Activated CD8-positive, alpha-beta memory T cell treated with anti-CD3 and anti-CD28 coated beads, Interleukin-2, amount 50 U/mL, for 1 hour (primary cell): ENCODE measurements around the gene MEOX1.

Experiments used
- DNase-seq: peaks from one replicate; pipeline ENCODE4 v3.0.0-alpha.2; 2020; ENCODE audit errors: extremely low read depth

MEOX1 gene

DNA sequence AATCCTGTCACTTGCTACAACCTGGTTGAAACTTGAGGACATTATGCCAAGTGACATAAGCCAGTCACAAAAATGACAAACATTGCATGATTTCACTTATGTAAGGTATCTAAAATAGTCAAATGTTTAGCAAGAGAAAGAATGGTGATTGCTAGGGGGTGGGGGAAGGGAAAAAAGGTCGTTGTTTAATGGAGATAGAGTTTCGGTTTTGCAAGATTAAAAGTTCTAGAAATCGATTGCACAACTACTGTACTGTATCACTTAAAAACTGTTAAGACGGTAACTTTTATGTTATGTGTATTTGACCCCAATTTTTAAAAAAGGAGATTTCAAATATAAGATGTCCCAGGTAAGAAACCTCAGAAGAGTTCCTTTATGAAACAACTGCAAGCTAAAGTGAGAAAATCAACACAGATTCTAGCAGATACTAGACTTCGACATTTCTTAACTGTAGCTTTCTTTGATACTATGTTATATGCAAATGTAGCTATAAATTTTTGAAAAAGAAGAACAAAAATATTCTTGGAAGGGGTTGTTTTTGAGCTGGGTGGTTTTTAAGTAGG, 5.9 kb downstream of the MEOX1 start:
- DNase-seq, result no peak

DNA sequence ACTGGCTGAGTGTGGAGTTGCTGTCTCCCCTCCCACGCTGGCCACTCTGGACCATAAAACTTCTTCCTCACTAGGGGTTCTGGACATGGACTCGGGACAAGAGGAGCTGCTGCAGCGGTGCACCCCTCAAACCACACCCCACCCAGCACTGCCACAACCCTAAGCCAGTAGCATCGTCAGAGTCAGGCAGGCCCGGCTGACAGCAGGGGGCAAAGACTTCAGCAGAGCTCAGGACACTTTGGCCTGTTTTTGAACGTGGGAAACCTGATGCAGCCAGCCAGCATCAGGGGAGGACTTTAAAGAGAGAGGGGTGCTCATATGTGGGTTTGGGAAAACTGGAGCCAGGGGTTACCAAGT, 9.6 kb downstream of the MEOX1 start:
- DNase-seq, result no peak

- DNase-seq, result no peak
Observed at GRCh38 chr17:43650471-43650870, 11.3 kb downstream of the MEOX1 start.

DNA sequence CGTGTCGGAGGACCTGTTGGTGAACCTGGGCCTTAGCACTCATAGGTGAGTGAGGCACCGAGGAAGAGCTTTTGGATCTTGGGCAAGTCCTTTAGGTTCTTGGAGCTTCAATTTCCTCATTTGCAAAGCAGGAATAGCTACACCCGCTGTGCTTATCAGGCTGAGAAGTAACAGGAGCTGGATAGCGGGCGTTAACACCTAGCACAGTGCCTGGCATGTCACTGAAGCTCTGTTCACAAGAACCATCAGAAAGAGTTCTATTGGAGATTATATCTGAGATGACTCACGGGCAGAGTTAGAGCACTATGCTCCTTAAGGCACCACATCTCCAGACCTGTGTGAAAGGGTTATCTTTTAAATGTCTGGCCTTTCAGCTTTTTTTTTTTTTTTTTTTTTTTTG, 12.8 kb downstream of the MEOX1 start:
- no peak for DNase-seq

GRCh38 chr17:43645765-43646481, 15.8 kb downstream of the MEOX1 start:
- no peak for DNase-seq

- no peak for DNase-seq
Observed at GRCh38 chr17:43645450-43645764, 16.3 kb downstream of the MEOX1 start.

DNA sequence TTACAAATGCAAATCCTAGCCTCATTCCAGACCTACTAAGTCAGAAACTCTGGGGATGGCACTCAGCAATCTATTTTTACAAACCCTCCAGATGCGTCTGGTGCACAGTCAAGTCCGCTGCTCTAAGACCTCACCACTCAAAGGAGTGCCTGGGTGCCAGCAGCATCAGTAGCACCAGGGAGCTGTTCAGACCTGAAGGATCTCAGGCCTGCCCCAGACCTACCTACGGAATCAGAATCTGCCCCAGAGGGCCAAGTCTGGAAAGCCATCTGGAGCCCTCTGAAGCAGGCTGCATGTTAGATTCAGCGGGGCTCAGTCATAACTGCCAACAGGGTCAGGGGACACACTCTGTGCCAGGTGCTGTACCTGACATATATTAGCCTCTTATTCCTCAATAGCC, 17.6 kb downstream of the MEOX1 start:
- DNase-seq, result no peak

DNA sequence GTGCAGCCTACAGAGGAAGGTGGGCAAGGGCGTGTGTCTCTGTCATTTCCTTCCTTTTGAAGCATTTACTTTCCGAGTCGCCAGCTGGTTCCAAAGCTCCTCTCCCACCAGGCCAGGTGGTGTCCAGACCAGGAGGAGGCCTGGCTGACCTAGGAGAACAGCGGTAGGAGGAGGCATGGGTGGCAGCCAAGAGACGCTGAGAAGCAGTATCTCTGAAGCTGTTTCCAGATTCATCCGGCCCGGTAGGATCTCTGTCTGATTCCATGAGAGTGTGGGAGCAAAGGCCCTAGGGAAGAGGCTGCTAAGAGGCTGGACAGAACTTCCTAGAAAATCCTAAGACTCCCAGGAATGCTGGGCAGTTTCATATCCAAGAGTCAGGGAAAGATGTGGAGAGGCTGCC, 20.3 kb downstream of the MEOX1 start:
- DNase-seq, result no peak

DNA sequence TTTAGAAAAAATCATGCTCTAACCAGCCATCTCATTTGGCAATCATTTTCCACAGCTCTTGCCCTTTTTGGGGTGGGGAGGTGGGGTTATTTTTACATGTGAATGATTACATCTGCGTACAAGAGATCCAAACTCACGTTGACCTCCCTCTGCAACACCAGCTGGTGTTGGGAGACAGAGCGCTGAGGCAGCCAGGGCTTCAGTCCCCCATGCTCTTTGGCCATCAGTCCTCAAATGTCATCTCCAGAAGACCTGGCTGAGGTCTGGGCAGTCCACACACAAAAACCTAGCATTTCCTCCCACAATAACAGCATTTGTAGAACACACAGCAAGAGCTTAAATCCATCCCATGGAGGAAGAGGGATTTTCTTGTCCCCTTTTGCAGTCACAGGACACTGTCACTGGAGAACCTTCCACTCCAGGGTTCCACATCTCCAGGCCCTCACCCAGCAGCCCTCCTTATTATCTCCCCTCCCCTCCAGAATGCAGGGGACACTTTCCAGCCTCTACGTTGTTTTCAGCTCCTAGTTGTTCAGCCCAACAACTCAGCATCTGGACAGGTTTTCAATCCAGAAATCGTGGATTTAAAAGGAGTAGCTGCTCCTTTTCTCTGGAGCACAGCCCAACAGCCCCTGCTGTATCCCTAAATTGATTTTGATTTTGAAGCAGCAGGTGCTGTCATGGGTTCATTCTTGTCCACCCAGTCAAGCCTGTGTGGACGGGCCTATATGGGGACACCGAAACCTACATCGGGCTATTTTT, 21.1 kb downstream of the MEOX1 start:
- DNase-seq, result no peak

- DNase-seq, result no peak
Observed at GRCh38 chr17:43637563-43638323, 24.0 kb downstream of the MEOX1 start.

DNA sequence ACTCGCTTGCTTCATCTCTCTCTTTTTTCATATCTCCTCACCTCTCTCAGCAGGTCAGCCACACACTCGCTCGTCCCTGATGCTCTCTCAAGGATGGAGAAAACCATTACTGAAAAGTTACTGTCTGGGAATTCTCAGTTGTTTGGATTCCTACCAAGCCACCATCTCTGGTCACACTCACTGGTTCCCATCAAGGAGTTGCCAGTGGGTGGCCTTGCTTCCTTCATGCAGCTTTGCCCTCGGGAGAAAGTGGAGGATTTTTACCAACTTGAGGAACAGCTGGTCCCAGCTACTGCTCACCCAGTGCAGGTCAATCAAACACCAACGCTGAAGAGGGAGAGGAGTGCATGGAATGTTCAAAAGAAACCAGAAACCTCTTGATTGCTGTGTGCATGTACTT, 25.3 kb downstream of the MEOX1 start:
- no peak for DNase-seq

GRCh38 chr17:43634591-43635125, 27.1 kb downstream of the MEOX1 start:
- DNase-seq, result no peak

DNA sequence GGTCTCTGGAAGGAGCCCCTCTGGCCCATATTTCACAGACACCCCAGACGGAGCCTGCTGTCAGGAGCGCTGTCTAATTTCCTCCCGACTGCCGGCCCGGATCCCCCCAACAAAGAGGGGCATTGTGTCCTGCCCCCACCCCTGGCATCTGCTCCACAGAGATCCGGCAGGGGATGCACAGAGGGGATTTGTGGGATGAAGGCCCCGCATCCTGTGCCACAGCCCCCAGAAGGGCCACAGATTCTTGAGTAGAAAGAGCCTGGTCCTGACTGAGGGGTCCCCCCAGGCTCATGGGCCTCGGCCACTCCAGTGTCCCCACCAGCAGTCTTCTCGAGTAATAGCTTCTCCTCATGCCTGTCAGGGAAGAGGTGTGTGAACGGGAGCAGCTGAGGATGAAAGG, 29.5 kb downstream of the MEOX1 start:
- DNase-seq, result no peak

GRCh38 chr17:43631429-43631828, 30.3 kb downstream of the MEOX1 start:
- DNase-seq, result no peak

DNA sequence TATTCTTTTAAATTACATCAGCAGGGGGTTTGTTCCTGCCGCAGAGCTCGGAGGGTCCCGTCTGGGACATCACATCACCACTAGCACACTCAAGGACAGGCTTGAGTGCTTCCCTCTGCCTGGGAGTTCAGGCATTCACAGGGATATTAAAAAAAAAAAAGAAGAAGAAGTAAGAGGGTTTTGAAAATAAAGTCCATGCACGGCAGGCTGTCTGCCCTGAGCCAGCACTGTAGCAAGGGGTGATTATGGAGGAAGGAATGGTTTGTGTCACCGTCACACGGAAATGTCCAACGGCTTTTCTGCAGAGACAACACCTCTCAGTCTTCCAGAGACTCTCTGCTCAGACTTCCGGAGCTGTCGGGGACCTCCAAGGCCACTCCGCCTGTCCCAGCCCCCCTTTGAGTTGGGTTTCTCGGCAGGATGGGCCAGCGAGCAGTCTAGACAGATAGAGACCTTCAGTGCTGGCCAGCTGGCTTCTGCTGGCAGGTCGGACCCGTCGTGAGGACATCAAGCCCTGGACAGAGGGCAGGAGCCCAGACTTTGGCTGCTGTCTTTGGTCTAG, 33.6 kb downstream of the MEOX1 start:
- no peak for DNase-seq

DNA sequence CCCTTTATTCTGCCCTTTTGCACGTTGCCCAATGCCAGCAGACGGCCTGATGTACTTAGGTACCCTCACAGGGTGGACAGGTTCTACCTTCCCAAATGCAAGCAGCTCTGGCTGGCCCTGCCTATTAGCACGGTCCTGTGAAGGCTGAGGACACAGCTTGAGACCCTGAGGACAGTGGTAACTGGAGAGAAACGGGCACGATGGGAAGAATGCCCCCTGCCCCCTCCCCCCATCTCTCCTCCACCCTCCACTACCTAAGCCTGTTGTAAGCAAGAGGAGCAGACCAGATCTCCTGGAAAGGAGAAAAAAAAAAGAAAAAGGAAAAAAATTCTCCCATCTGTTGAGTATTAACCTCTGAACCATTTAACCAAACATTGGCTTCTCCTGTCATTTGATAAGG, 34.1 kb downstream of the MEOX1 start:
- DNase-seq, result no peak

GRCh38 chr17:43626023-43626422, 35.7 kb downstream of the MEOX1 start:
- DNase-seq, result no peak

DNA sequence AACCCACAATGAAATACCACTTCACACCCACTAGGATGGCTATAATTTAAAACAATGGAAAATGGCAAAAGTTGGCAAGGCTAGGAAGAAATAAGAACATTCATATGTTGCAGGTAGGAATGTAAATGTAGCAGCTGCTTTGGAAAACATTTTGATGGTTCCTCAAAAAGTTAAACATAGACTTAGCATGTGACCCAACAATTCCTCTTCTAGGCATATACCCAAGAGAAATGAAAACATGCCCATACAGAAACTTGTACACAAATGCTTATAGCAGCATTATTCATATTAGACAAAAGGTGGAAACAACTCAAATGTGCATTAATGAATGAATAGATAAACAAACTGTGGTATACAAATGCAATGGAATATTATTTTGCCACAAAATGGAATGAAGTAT, 36.1 kb downstream of the MEOX1 start:
- no peak for DNase-seq

GRCh38 chr17:43620581-43620980, 41.1 kb downstream of the MEOX1 start:
- no peak for DNase-seq

- no peak for DNase-seq
Observed at GRCh38 chr17:43620147-43620546, 41.6 kb downstream of the MEOX1 start.

DNA sequence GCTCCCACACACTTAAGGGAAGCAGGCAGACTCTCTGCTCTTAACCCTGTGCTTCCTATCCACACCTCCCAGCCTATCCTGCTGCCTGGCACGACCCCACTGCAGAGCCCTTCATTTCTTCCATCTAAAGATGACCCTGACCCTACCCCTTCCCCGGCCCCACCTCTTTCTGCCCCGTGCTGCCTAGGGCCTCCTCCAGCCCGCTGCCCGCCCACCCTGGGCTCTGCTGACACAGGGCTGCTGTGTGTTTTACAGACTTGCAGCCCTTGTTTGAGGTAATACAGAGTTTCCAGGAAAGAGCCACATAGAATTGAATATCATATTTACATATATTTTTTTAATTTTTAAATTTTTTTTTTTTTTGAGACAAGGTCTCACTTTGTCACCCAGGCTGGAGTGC, 42.0 kb downstream of the MEOX1 start:
- no peak for DNase-seq

- no peak for DNase-seq
Observed at GRCh38 chr17:43618276-43618675, 43.4 kb downstream of the MEOX1 start.
